ENCODE data around the gene ELF1. TPM values are rescaled to one million over a fixed set of nuclear protein-coding genes. Genes with fewer than 3 reads are reported as not detected.

Gene ELF1
- total and polyA plus RNA-seq, 10 of the 15 experiments (the other 5 are each of a cell fraction or from before 2014, with no cell fraction given), result 43.3 to 97.6 (median 55.7) TPM

- H3K4me1 ChIP-seq (ENCODE audit: control insufficient read depth, insufficient read depth, low read length), result no peaks in the 10 kb centered on the region
- ATAC-seq (peak; percentile 29), DNase-seq (ENCODE audit: low read depth, low spot score) (no peak), FAIRE-seq (no peak)
- ChIA-PET SMC1A (ENCODE audit: uncharacterized antibody, unreplicated experiment) (interaction anchor here (1.0 kb wide), 1 partner anchor 11 kb away, joined by 3 read pairs; no protein-coding TSS in a partner anchor), RAD21 (ENCODE audit: unreplicated experiment) (interaction anchor here (0.7 kb wide), 1 partner anchor 1992 kb away, joined by 4 read pairs; no protein-coding TSS in a partner anchor), CTCF (interaction anchor here (1.5 kb wide), 1 partner anchor 12 kb away, joined by 5 read pairs; no protein-coding TSS in a partner anchor), POLR2A (no interaction called here)
- H3K4me2 ChIP-seq (ENCODE audit: control insufficient read depth, insufficient read depth), result no peak overlapping the region
- H3K9ac ChIP-seq (ENCODE audit: control insufficient read depth, insufficient read depth, low read length), result no peak overlapping the region
- BruUV-seq (replicated peaks), result no TSS peak
- no peak overlapping the region for H3K27ac ChIP-seq (ENCODE audit: control insufficient read depth, insufficient read depth)
- no peaks in the 10 kb centered on the region; the same call in 1 of the 2 replicates for H3K79me2 ChIP-seq (ENCODE audit: control insufficient read depth, insufficient read depth, low read length)
- no peaks in the 10 kb centered on the region; the same call in 2 of the 3 replicates for H3K9me3 ChIP-seq (replicated peaks; ENCODE audit: control insufficient read depth, insufficient read depth, low read length)
- no peaks in the 10 kb centered on the region for H3K27me3 ChIP-seq (replicated peaks in 1 of 2; ENCODE audit: control insufficient read depth in 2 of 2, insufficient read depth in 2 of 2, low read length in 1 of 2)
- no peaks in the 10 kb centered on the region for H4K20me1 ChIP-seq (ENCODE audit: control insufficient read depth, insufficient read depth)
- intact Hi-C loops (cut with micrococcal nuclease; ENCODE audit: unreplicated experiment) (no loop called here), in situ Hi-C loops (cut with MboI) (no loop called here)
- no peak overlapping the region for H2AFZ ChIP-seq (ENCODE audit: control insufficient read depth, low read depth, low read length)
- TF ChIP-seq CEBPZ (IDR thresholded peaks at IDR 0.05; ENCODE audit: low read depth, low read length), result no peak
- TF ChIP-seq SUPT20H (IDR thresholded peaks at IDR 0.05; ENCODE audit: borderline replicate concordance, control insufficient read depth, low read depth, low read length), result no peak
- no peak for TF ChIP-seq TCF7 (IDR thresholded peaks at IDR 0.05; ENCODE audit: borderline replicate concordance)
- TF ChIP-seq KLF5 (IDR thresholded peaks at IDR 0.05; ENCODE audit: partially characterized antibody), result no peak
- TF ChIP-seq PBX3 (IDR thresholded peaks at IDR 0.05; ENCODE audit: insufficient replicate concordance, low read depth, low read length), result no peak
- no peak for TF ChIP-seq EED (IDR thresholded peaks at IDR 0.05; ENCODE audit: low read depth)
- WGBS (ENCODE audit: insufficient coverage, insufficient replicate concordance, low lambda C conversion rate, missing lambda C conversion rate), result 63% methylated on average over 9 of the region's 9 CpGs
- H3K4me3 ChIP-seq, result no peak overlapping the region
- H3K36me3 ChIP-seq (ENCODE audit: control insufficient read depth in 2 of 2, insufficient read depth in 2 of 2, low read length in 1 of 2), result no peaks in the 10 kb centered on the region
Measured at GRCh38 chr13:41040584-41041334, 21.6 kb upstream of the ELF1 start.
